Mesothelial cell of epicardium (in vitro differentiated cells): ENCODE data around the gene CREBL2. TPM values are rescaled to one million over a fixed set of nuclear protein-coding genes. Genes with fewer than 3 reads are reported as not detected.

Experiments used
- DNase-seq, 2 experiments: peaks; one replicate each; pipeline ENCODE4 v3.0.0; 2021; ENCODE audit warnings: low spot score in 2 of 2; ENCODE audit not compliant: unreplicated experiment in 2 of 2
- H3K27ac Mint-ChIP-seq: 2 replicates; pipeline ENCODE4 v1.8.0; 2021; ENCODE audit warnings: mixed read lengths
- H3K27me3 Mint-ChIP-seq: 2 replicates; pipeline ENCODE4 v1.8.0; 2021; ENCODE audit warnings: low read depth, mixed read lengths
- H3K36me3 Mint-ChIP-seq: 2 replicates; pipeline ENCODE4 v1.8.0; 2021; ENCODE audit warnings: mixed read lengths
- H3K4me1 Mint-ChIP-seq: 2 replicates; pipeline ENCODE4 v1.8.0; 2021; ENCODE audit warnings: mixed read lengths
- H3K4me3 Mint-ChIP-seq: 2 replicates; pipeline ENCODE4 v1.8.0; 2021; ENCODE audit warnings: mild to moderate bottlenecking, moderate library complexity, mixed read lengths
- H3K9me3 Mint-ChIP-seq: 2 replicates; pipeline ENCODE4 v1.8.0; 2021; ENCODE audit warnings: mixed read lengths
- CTCF ChIP-seq: fragments of 200-600 bp; sonication (generic); IDR thresholded peaks from one replicate; pipeline ENCODE4 v1.5.0; 2021; ENCODE audit warnings: antibody characterized with exemption; ENCODE audit not compliant: unreplicated experiment
- total RNA-seq: library from RNA; stranded (reverse); gene quantifications from 3 replicates; pipeline ENCODE4 v1.2.1, GENCODE V29; 2021

CREBL2 gene
- total RNA-seq, 1 donor from 2014 or later = 8.0 TPM

DNA sequence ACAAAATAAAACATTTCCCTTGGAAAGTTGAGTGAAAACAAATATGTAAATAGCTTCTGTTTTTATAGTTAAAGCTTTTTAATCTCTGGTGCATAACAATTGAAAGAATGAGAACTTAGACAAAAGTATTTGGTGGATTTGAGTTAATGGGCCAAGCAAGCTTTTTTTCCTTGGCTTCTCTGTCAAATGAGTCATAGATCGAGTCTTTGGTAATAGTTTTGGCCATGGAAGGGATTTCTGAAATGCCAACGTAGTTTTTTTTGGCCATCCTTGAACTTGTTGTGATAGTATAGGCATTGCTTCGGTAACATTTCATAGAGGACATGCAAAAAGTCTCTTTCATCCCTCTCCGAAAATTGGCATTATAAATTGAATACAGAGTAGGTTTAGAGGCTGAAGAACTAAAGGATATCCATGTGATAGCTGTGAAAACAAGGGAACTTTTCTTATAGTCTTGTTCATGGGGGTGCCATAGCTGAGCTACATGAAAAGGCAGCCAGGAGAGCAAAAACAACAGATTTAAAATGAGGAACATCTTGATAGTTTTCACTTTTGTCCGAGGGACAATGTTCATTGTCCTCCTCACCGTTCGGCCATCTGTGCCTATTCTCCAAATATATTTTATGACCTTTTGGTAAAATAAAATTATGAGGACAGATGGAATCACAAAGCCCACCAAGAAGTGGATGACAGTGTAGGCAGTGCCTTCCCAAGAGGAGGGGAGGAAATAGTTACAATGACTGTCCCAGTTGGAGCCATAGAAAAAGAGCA, 49.6 kb downstream of the CREBL2 start:
- no peak for TF ChIP-seq CTCF
- no peak overlapping the region for H3K27ac Mint-ChIP-seq
- DNase-seq = no peak
- no peak overlapping the region for H3K4me3 Mint-ChIP-seq
- H3K9me3 Mint-ChIP-seq = no peaks in the 10 kb centered on the region
- H3K4me1 Mint-ChIP-seq = peaks cover 5% of the 10 kb centered on the region
- H3K27me3 Mint-ChIP-seq = no peaks in the 10 kb centered on the region
- no peaks in the 10 kb centered on the region for H3K36me3 Mint-ChIP-seq

GRCh38 chr12:12663644-12664294, 52.1 kb downstream of the CREBL2 start:
- Mint-ChIP-seq H3K27ac (no peak overlapping the region), H3K4me3 (no peak overlapping the region), H3K36me3 (no peaks in the 10 kb centered on the region), H3K4me1 (peaks cover 5% of the 10 kb centered on the region), H3K27me3 (no peaks in the 10 kb centered on the region), H3K9me3 (no peaks in the 10 kb centered on the region)
- no peak for TF ChIP-seq CTCF
- no peak for DNase-seq

GRCh38 chr12:12665194-12665593, 53.5 kb downstream of the CREBL2 start:
- no peak for TF ChIP-seq CTCF
- DNase-seq = no peak
- H3K27me3 Mint-ChIP-seq = no peaks in the 10 kb centered on the region
- H3K36me3 Mint-ChIP-seq = no peaks in the 10 kb centered on the region
- H3K9me3 Mint-ChIP-seq = no peaks in the 10 kb centered on the region
- no peak overlapping the region for H3K27ac Mint-ChIP-seq
- H3K4me1 Mint-ChIP-seq = peaks cover 2% of the 10 kb centered on the region
- no peak overlapping the region for H3K4me3 Mint-ChIP-seq

DNA sequence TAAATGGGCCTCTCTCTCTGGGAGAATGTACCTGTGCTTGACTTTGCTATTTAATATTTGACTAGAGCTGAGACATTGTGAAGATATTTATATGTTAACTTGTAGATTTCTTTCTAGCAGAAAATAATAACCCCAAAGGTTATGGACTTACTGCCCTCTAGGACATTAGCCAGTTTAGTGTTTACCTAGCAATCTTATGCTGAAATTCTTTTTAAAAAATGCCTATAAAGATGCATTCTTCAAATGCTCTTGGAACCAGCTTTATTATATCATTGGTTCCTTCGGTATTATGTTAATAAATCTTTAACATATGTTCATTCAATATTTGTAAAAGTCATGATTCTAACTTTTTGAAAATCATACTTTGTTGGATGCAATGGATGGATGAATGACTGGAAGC, 56.3 kb downstream of the CREBL2 start:
- no peaks in the 10 kb centered on the region for H3K36me3 Mint-ChIP-seq
- H3K4me3 Mint-ChIP-seq = no peak overlapping the region
- DNase-seq = no peak
- TF ChIP-seq CTCF = no peak
- H3K27me3 Mint-ChIP-seq = no peaks in the 10 kb centered on the region
- H3K27ac Mint-ChIP-seq = no peak overlapping the region
- H3K9me3 Mint-ChIP-seq = no peaks in the 10 kb centered on the region
- peaks cover 2% of the 10 kb centered on the region for H3K4me1 Mint-ChIP-seq

- Mint-ChIP-seq H3K27me3 (no peaks in the 10 kb centered on the region), H3K4me3 (no peak overlapping the region)
- TF ChIP-seq CTCF = no peak
Measured at GRCh38 chr12:12669020-12669419, 57.3 kb downstream of the CREBL2 start.

More at GRCh38 chr12:12669020-12669419, 57.3 kb downstream of the CREBL2 start:
- Mint-ChIP-seq H3K9me3 (no peaks in the 10 kb centered on the region), H3K27ac (no peak overlapping the region), H3K4me1 (peaks cover 2% of the 10 kb centered on the region), H3K36me3 (no peaks in the 10 kb centered on the region)
- DNase-seq = no peak
